Measurements from ENCODE around the gene DCAF10. TPM values are rescaled to one million over a fixed set of nuclear protein-coding genes. Genes with fewer than 3 reads are reported as not detected.
"Not testable (repeated sequence)": the region's sequence is repeated elsewhere in the genome, so short reads cannot be mapped to it uniquely, and the experiment has no call there.

DCAF10 gene
- polyA plus RNA-seq, 1 donor = 24.1 TPM

DNA sequence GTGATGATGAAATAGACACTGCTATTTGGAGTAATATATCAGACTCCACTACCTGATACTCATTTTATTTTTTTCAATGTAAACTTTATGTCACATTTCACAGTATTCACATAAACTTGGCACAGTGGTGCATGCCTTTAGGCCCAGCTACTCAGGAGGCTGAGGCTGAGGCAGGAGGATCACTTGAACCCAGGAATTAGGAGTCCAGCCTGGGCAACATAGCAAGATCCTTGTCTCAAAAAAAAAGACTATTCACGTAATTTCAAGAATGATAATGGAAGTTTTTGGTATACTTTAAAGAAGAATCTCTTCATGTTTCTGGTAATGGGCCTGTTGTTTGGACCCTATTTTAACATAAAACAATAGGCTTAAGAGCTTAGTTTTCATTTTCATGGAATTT is 56.0 kb downstream of the DCAF10 start:
- peaks cover 35% of the 10 kb centered on the region for H3K36me3 ChIP-seq (ENCODE audit: control insufficient read depth, insufficient read depth, low read length)
- H3K9me3 ChIP-seq (ENCODE audit: control insufficient read depth, low read depth, low read length) = no peaks in the 10 kb centered on the region
- H3K27ac ChIP-seq (ENCODE audit: low read length) = no peak overlapping the region
- no peaks in the 10 kb centered on the region for H3K4me1 ChIP-seq (ENCODE audit: control insufficient read depth, insufficient read depth, low read length)
- no peak for DNase-seq
- H3K4me3 ChIP-seq (ENCODE audit: low read length) = no peak overlapping the region
- no CpG with 5 or more reads among the region's 1 CpG for WGBS (ENCODE audit: insufficient coverage, low lambda C conversion rate)
- H3K27me3 ChIP-seq (ENCODE audit: control insufficient read depth, insufficient read depth, low read length) = no peaks in the 10 kb centered on the region

- Histone ChIP-seq H3K9me3 (ENCODE audit: control insufficient read depth, low read depth, low read length) (no peaks in the 10 kb centered on the region), H3K36me3 (ENCODE audit: control insufficient read depth, insufficient read depth, low read length) (peaks cover 44% of the 10 kb centered on the region), H3K27ac (ENCODE audit: low read length) (no peak overlapping the region), H3K4me1 (ENCODE audit: control insufficient read depth, insufficient read depth, low read length) (no peaks in the 10 kb centered on the region), H3K4me3 (ENCODE audit: low read length) (no peak overlapping the region), H3K27me3 (ENCODE audit: control insufficient read depth, insufficient read depth, low read length) (no peaks in the 10 kb centered on the region)
- no peak for DNase-seq
- WGBS (ENCODE audit: insufficient coverage, low lambda C conversion rate) = no CpG with 5 or more reads among the region's 1 CpG
Observed at GRCh38 chr9:37859043-37859442, 58.4 kb downstream of the DCAF10 start.

DNA sequence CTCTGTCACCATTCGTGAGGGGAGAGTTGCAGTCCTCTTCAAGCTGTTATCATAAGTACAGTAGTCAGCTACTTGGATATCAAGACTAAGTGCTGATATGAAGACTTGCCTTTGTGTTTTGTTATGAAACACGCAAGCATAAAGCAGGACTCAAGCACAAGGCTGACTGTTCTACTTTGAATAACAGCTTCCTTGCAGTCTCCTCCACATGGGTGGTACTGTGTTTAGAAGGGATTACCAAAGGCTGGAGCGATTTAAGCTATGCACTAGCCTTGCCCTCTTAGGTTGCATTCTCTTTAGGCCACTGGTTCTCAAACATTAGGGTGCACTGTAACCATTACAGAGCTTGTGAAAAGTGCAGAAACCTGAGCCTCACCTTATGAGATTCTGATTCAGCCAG is 61.9 kb downstream of the DCAF10 start:
- Histone ChIP-seq H3K27ac (ENCODE audit: low read length) (no peak overlapping the region), H3K9me3 (ENCODE audit: control insufficient read depth, low read depth, low read length) (no peaks in the 10 kb centered on the region), H3K4me3 (ENCODE audit: low read length) (no peak overlapping the region), H3K4me1 (ENCODE audit: control insufficient read depth, insufficient read depth, low read length) (no peaks in the 10 kb centered on the region), H3K36me3 (ENCODE audit: control insufficient read depth, insufficient read depth, low read length) (peaks cover 39% of the 10 kb centered on the region), H3K27me3 (ENCODE audit: control insufficient read depth, insufficient read depth, low read length) (no peaks in the 10 kb centered on the region)
- no CpG with 5 or more reads among the region's 3 CpGs for WGBS (ENCODE audit: insufficient coverage, low lambda C conversion rate)
- no peak for DNase-seq

- Histone ChIP-seq H3K4me1 (ENCODE audit: control insufficient read depth, insufficient read depth, low read length) (no peaks in the 10 kb centered on the region), H3K9me3 (ENCODE audit: control insufficient read depth, low read depth, low read length) (no peaks in the 10 kb centered on the region), H3K36me3 (ENCODE audit: control insufficient read depth, insufficient read depth, low read length) (peaks cover 2% of the 10 kb centered on the region), H3K27ac (ENCODE audit: low read length) (no peak overlapping the region), H3K27me3 (ENCODE audit: control insufficient read depth, insufficient read depth, low read length) (no peaks in the 10 kb centered on the region), H3K4me3 (ENCODE audit: low read length) (no peak overlapping the region)
- DNase-seq = no peak
- WGBS (ENCODE audit: insufficient coverage, low lambda C conversion rate) = no CpG with 5 or more reads among the region's 5 CpGs
Observed at GRCh38 chr9:37870081-37870798, 69.6 kb downstream of the DCAF10 start.

DNA sequence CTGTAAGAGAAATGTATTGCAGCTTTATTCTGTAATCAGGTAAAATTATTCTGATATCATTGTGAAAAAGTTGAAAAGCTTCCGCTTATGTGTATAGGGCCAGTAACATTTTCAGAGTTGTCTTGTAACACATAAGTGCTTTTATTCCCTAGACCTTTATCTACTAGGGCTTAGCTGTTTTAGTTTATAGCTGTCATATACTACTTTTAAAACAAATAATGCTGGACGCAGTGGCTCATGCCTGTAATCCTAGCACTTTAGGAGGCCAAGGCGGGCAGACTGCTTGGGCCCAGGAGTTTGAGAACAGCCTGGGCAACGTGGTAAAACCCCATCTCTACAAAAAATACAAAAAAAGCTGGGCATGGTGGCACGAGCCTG is 70.2 kb downstream of the DCAF10 start:
- no CpG with 5 or more reads among the region's 5 CpGs for WGBS (ENCODE audit: insufficient coverage, low lambda C conversion rate)
- Histone ChIP-seq H3K4me1 (ENCODE audit: control insufficient read depth, insufficient read depth, low read length) (no peaks in the 10 kb centered on the region), H3K27ac (ENCODE audit: low read length) (no peak overlapping the region), H3K27me3 (ENCODE audit: control insufficient read depth, insufficient read depth, low read length) (no peaks in the 10 kb centered on the region), H3K4me3 (ENCODE audit: low read length) (no peak overlapping the region), H3K9me3 (ENCODE audit: control insufficient read depth, low read depth, low read length) (no peaks in the 10 kb centered on the region), H3K36me3 (ENCODE audit: control insufficient read depth, insufficient read depth, low read length) (peaks cover 2% of the 10 kb centered on the region)
- DNase-seq = peak in 1 of 2 donors; percentile 8

- DNase-seq = no peak
- WGBS (ENCODE audit: insufficient coverage, low lambda C conversion rate) = no CpG with 5 or more reads among the region's 2 CpGs
- no peaks in the 10 kb centered on the region for H3K4me1 ChIP-seq (ENCODE audit: control insufficient read depth, insufficient read depth, low read length)
Observed at GRCh38 chr9:37873955-37874354, 73.4 kb downstream of the DCAF10 start.

DNA sequence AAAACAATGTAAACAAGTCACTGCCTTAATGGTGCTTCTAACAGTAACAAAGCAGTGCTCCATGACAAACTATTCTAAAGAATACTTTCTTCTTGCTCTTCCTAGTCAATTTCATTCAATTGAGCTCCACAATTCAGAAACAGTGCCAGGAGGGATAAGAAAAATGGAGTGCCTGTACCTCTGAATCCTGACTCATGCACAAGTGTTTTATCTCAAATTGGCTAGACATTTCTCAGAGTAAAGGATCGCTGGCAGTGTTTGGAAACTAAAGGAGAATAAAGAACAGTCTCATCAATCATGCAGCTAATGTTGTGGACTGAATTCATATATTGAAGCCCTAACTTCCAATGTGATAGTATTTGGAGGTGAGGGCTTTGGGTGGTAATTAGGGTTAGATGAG is 75.8 kb downstream of the DCAF10 start:
- H3K9me3 ChIP-seq (ENCODE audit: control insufficient read depth, low read depth, low read length) = no peaks in the 10 kb centered on the region
- peaks cover 9% of the 10 kb centered on the region for H3K36me3 ChIP-seq (ENCODE audit: control insufficient read depth, insufficient read depth, low read length)
- no CpG with 5 or more reads among the region's 1 CpG for WGBS (ENCODE audit: insufficient coverage, low lambda C conversion rate)
- H3K27me3 ChIP-seq (ENCODE audit: control insufficient read depth, insufficient read depth, low read length) = no peaks in the 10 kb centered on the region
- no peak overlapping the region for H3K4me3 ChIP-seq (ENCODE audit: low read length)
- no peak for DNase-seq
- no peak overlapping the region for H3K27ac ChIP-seq (ENCODE audit: low read length)
- H3K4me1 ChIP-seq (ENCODE audit: control insufficient read depth, insufficient read depth, low read length) = no peaks in the 10 kb centered on the region

More at GRCh38 chr9:37873955-37874354, 73.4 kb downstream of the DCAF10 start:
- Histone ChIP-seq H3K27me3 (ENCODE audit: control insufficient read depth, insufficient read depth, low read length) (no peaks in the 10 kb centered on the region), H3K36me3 (ENCODE audit: control insufficient read depth, insufficient read depth, low read length) (peaks cover 2% of the 10 kb centered on the region), H3K27ac (ENCODE audit: low read length) (no peak overlapping the region), H3K4me3 (ENCODE audit: low read length) (no peak overlapping the region), H3K9me3 (ENCODE audit: control insufficient read depth, low read depth, low read length) (no peaks in the 10 kb centered on the region)

- WGBS (ENCODE audit: insufficient coverage, low lambda C conversion rate) = no CpG with 5 or more reads among the region's 2 CpGs
Observed at GRCh38 chr9:37880916-37881479, 80.4 kb downstream of the DCAF10 start.

DNA sequence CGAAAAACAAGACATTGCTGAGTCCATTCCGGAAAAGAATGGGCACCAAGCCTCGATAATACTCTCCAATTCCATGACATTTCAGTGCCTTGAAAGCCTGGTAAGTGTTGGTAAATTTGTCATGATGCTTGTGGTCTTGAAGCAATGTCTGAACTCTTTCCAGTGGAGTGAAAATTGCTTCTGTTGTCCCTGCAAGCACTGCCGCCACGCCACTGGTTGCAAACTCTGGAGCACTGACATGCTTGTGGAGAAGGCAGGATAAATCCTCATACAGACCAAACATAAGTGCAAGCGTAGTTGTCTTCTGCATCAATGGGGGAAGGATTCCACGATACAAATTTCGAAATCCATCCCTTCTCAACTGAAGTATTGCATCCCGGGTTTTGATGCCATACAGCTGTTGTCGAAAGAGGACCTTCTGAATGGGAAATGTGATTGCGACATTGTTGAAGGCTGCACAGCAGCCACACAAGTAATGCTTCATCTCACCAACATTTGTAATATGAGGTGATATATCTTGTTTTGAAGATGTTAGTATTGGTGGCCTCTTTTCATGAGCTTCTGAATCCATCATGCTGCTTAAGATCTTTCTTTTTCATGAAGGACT is 87.5 kb downstream of the DCAF10 start:
- WGBS (ENCODE audit: insufficient coverage, low lambda C conversion rate) = no CpG with 5 or more reads among the region's 11 CpGs
- H3K27ac ChIP-seq (ENCODE audit: low read length); H3K9me3 ChIP-seq (ENCODE audit: control insufficient read depth, low read depth, low read length); H3K27me3 ChIP-seq (ENCODE audit: control insufficient read depth, insufficient read depth, low read length); DNase-seq; H3K4me3 ChIP-seq (ENCODE audit: low read length); H3K4me1 ChIP-seq (ENCODE audit: control insufficient read depth, insufficient read depth, low read length): not testable (repeated sequence)
- H3K36me3 ChIP-seq (ENCODE audit: control insufficient read depth, insufficient read depth, low read length) = peaks cover 33% of the 10 kb centered on the region

More at GRCh38 chr9:37880916-37881479, 80.4 kb downstream of the DCAF10 start:
- Histone ChIP-seq H3K27me3 (ENCODE audit: control insufficient read depth, insufficient read depth, low read length) (no peaks in the 10 kb centered on the region), H3K27ac (ENCODE audit: low read length) (no peak overlapping the region), H3K9me3 (ENCODE audit: control insufficient read depth, low read depth, low read length) (no peaks in the 10 kb centered on the region), H3K36me3 (ENCODE audit: control insufficient read depth, insufficient read depth, low read length) (peaks cover 15% of the 10 kb centered on the region), H3K4me1 (ENCODE audit: control insufficient read depth, insufficient read depth, low read length) (no peaks in the 10 kb centered on the region), H3K4me3 (ENCODE audit: low read length) (no peak overlapping the region)
- no peak for DNase-seq

DNA sequence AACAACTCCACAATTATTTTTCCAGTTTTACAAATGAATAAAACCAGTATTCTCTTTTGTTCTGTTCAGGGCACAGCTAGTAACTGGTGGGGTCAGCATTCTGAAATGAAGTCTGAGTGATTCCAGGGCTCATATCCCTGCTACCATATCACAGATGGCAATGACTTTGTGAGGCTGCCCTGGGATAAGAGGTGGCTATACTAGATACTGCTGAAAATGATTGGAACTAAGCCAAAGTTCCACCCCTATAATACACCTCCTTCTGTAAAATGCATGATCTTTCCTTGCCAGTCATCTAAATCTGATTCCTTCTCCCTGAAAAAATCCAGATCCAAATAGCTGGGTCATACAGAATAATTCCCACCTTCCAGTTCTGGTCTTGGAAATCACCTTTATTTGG is 88.9 kb downstream of the DCAF10 start:
- Histone ChIP-seq H3K36me3 (ENCODE audit: control insufficient read depth, insufficient read depth, low read length) (peaks cover 43% of the 10 kb centered on the region), H3K9me3 (ENCODE audit: control insufficient read depth, low read depth, low read length) (no peaks in the 10 kb centered on the region), H3K27ac (ENCODE audit: low read length) (no peak overlapping the region), H3K27me3 (ENCODE audit: control insufficient read depth, insufficient read depth, low read length) (no peaks in the 10 kb centered on the region), H3K4me1 (ENCODE audit: control insufficient read depth, insufficient read depth, low read length) (no peaks in the 10 kb centered on the region), H3K4me3 (ENCODE audit: low read length) (no peak overlapping the region)
- no peak for DNase-seq

All from large intestine (tissue), 3 donors.